WTC11 (cell line): ENCODE measurements around the gene KRT5. TPM values are rescaled to one million over a fixed set of nuclear protein-coding genes. Genes with fewer than 3 reads are reported as not detected.

Experiments
- ATAC-seq: fragments of 200-7000 bp; cut with Tn5 transposase; 2 replicates; pipeline ENCODE4 v1.10.0; 2021; ENCODE audit warnings: mild to moderate bottlenecking, moderate library complexity
- CTCF ChIA-PET: fragments of 300-600 bp; sonication (Branson Sonifier 250); formaldehyde crosslinking; loops from one replicate; lab custom pipeline; 2021; ENCODE audit warnings: antibody characterized with exemption; lab: Charles Lee
- POLR2A ChIA-PET: fragments of 350-600 bp; sonication (Branson Sonifier 250); formaldehyde crosslinking; loops from one replicate; lab custom pipeline; 2021; ENCODE audit warnings: antibody characterized with exemption; lab: Charles Lee
- DNase-seq: peaks from one replicate; pipeline ENCODE4 v3.0.0; 2021; ENCODE audit warnings: low spot score
- H3K27ac Mint-ChIP-seq: 2 replicates; pipeline ENCODE4 v1.8.0; 2021; ENCODE audit warnings: mixed read lengths
- H3K27me3 Mint-ChIP-seq: 2 replicates; pipeline ENCODE4 v1.8.0; 2021; ENCODE audit warnings: low read depth, mild to moderate bottlenecking, moderate library complexity, mixed read lengths
- H3K36me3 Mint-ChIP-seq: 2 replicates; pipeline ENCODE4 v1.8.0; 2021; ENCODE audit warnings: mixed read lengths
- H3K4me1 Mint-ChIP-seq: 2 replicates; pipeline ENCODE4 v1.8.0; 2022; ENCODE audit warnings: mixed read lengths
- H3K4me3 Mint-ChIP-seq: 2 replicates; pipeline ENCODE4 v1.8.0; 2021; ENCODE audit warnings: mild to moderate bottlenecking, moderate library complexity, mixed read lengths
- H3K9me3 Mint-ChIP-seq: 2 replicates; pipeline ENCODE4 v1.8.0; 2021; ENCODE audit warnings: mixed read lengths
- AR ChIP-seq: fragments of 250-450 bp; sonication (Bioruptor Pico); IDR thresholded peaks from 2 replicates; pipeline ENCODE4 v1.9.0; 2021; ENCODE audit warnings: mild to moderate bottlenecking
- ATF1 ChIP-seq: sonication (generic); formaldehyde crosslinking; IDR thresholded peaks from 2 replicates; pipeline ENCODE4 v1.8.1; 2023; ENCODE audit warnings: mild to moderate bottlenecking, moderate library complexity, missing genetic modification reagents
- CBFB ChIP-seq: sonication (generic); formaldehyde crosslinking; IDR thresholded peaks from 2 replicates; pipeline ENCODE4 v1.8.1; 2022; ENCODE audit warnings: mild to moderate bottlenecking, low read depth, missing genetic modification reagents
- GABPB1 ChIP-seq: sonication (generic); formaldehyde crosslinking; IDR thresholded peaks from 2 replicates; pipeline ENCODE4 v1.8.1; 2023; ENCODE audit warnings: mild to moderate bottlenecking, missing genetic modification reagents
- IRF2 ChIP-seq: sonication (generic); formaldehyde crosslinking; IDR thresholded peaks from 2 replicates; pipeline ENCODE4 v1.8.0; 2022; ENCODE audit warnings: low read depth, missing genetic modification reagents, borderline replicate concordance
- NFYB ChIP-seq: sonication (generic); formaldehyde crosslinking; conservative IDR thresholded peaks from 2 replicates; pipeline ENCODE4 v1.8.0; 2022; ENCODE audit warnings: low read depth, missing genetic modification reagents
- NR1H2 ChIP-seq: sonication (generic); formaldehyde crosslinking; IDR thresholded peaks from 2 replicates; pipeline ENCODE4 v1.9.0; 2021; ENCODE audit warnings: mild to moderate bottlenecking, moderate library complexity, missing genetic modification reagents
- PREB ChIP-seq: sonication (generic); formaldehyde crosslinking; IDR thresholded peaks from 2 replicates; pipeline ENCODE4 v1.8.1; 2022; ENCODE audit warnings: mild to moderate bottlenecking, missing genetic modification reagents, moderate library complexity, borderline replicate concordance
- PRRX2 ChIP-seq: fragments of 250-450 bp; sonication (Bioruptor Pico); IDR thresholded peaks from 2 replicates; pipeline ENCODE4 v1.8.0; 2021; ENCODE audit warnings: mild to moderate bottlenecking
- TEAD1 ChIP-seq: sonication (generic); formaldehyde crosslinking; IDR thresholded peaks from 2 replicates; pipeline ENCODE4 v1.8.0; 2022; ENCODE audit warnings: mild to moderate bottlenecking, missing genetic modification reagents
- TP53 ChIP-seq: sonication (generic); formaldehyde crosslinking; IDR thresholded peaks from 2 replicates; pipeline ENCODE4 v1.8.1; 2023; ENCODE audit warnings: mild to moderate bottlenecking, missing genetic modification reagents
- ZNF425 ChIP-seq: fragments of 250-450 bp; sonication (Bioruptor Pico); conservative IDR thresholded peaks from 2 replicates; pipeline ENCODE4 v1.9.0; 2021; ENCODE audit warnings: mild to moderate bottlenecking
- ZNF671 ChIP-seq: fragments of 250-450 bp; sonication (Bioruptor Pico); IDR thresholded peaks from 2 replicates; pipeline ENCODE4 v1.8.0; 2021; ENCODE audit warnings: mild to moderate bottlenecking
- ZSCAN18 ChIP-seq: fragments of 250-450 bp; sonication (Bioruptor Pico); IDR thresholded peaks from 2 replicates; pipeline ENCODE4 v2.1.2; 2022; ENCODE audit warnings: mild to moderate bottlenecking, moderate library complexity
- total RNA-seq: library from RNA; stranded (reverse); gene quantifications from 3 replicates; pipeline ENCODE4 v1.2.3, GENCODE V29; 2021
- TF ChIP-seq, protein P1 (sequence below): sonication (generic); formaldehyde crosslinking; IDR thresholded peaks from 2 replicates; pipeline ENCODE4 v1.8.0; 2023; ENCODE audit warnings: missing genetic modification reagents, mild to moderate bottlenecking, borderline replicate concordance
- TF ChIP-seq, protein P2 (sequence below): fragments of 250-450 bp; sonication (Bioruptor Pico); IDR thresholded peaks from 2 replicates; pipeline ENCODE4 v1.8.0; 2021; ENCODE audit warnings: mild to moderate bottlenecking
- TF ChIP-seq, protein P3 (sequence below): sonication (generic); formaldehyde crosslinking; IDR thresholded peaks from 2 replicates; pipeline ENCODE4 v1.8.1; 2023; ENCODE audit warnings: mild to moderate bottlenecking, missing genetic modification reagents
- TF ChIP-seq, protein P4 (sequence below): sonication (generic); formaldehyde crosslinking; IDR thresholded peaks from 2 replicates; pipeline ENCODE4 v1.8.1; 2023; ENCODE audit warnings: mild to moderate bottlenecking, moderate library complexity, missing genetic modification reagents

The KRT5 gene
- total RNA-seq, 1 experiment from 2014 or later, result not detected

- Mint-ChIP-seq H3K27ac (no peak overlapping the region), H3K4me1 (no peaks in the 10 kb centered on the region), H3K27me3 (peaks cover 2% of the 10 kb centered on the region; the same call in 1 of the 2 replicates), H3K4me3 (no peak overlapping the region), H3K9me3 (no peaks in the 10 kb centered on the region), H3K36me3 (no peaks in the 10 kb centered on the region)
- ATAC-seq, result no peak
- CTCF ChIA-PET, result interaction anchor here (0.6 kb wide), 1 partner anchor 432 kb away, joined by 4 read pairs; no protein-coding TSS in a partner anchor
- no peak for TF ChIP-seq ZNF671 (CRISPR knock-in tag)
- TF ChIP-seq ATF1 (CRISPR knock-in tag), result no peak
- TF ChIP-seq, protein P1, sequence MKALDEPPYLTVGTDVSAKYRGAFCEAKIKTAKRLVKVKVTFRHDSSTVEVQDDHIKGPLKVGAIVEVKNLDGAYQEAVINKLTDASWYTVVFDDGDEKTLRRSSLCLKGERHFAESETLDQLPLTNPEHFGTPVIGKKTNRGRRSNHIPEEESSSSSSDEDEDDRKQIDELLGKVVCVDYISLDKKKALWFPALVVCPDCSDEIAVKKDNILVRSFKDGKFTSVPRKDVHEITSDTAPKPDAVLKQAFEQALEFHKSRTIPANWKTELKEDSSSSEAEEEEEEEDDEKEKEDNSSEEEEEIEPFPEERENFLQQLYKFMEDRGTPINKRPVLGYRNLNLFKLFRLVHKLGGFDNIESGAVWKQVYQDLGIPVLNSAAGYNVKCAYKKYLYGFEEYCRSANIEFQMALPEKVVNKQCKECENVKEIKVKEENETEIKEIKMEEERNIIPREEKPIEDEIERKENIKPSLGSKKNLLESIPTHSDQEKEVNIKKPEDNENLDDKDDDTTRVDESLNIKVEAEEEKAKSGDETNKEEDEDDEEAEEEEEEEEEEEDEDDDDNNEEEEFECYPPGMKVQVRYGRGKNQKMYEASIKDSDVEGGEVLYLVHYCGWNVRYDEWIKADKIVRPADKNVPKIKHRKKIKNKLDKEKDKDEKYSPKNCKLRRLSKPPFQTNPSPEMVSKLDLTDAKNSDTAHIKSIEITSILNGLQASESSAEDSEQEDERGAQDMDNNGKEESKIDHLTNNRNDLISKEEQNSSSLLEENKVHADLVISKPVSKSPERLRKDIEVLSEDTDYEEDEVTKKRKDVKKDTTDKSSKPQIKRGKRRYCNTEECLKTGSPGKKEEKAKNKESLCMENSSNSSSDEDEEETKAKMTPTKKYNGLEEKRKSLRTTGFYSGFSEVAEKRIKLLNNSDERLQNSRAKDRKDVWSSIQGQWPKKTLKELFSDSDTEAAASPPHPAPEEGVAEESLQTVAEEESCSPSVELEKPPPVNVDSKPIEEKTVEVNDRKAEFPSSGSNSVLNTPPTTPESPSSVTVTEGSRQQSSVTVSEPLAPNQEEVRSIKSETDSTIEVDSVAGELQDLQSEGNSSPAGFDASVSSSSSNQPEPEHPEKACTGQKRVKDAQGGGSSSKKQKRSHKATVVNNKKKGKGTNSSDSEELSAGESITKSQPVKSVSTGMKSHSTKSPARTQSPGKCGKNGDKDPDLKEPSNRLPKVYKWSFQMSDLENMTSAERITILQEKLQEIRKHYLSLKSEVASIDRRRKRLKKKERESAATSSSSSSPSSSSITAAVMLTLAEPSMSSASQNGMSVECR (CRISPR knock-in tag), result no peak
- TF ChIP-seq TEAD1, result no peak
- no peak for TF ChIP-seq AR
- no peak for TF ChIP-seq NR1H2 (CRISPR knock-in tag)
- TF ChIP-seq IRF2 (CRISPR knock-in tag), result no peak
- no peak for TF ChIP-seq PRRX2 (CRISPR knock-in tag)
- no peak for TF ChIP-seq GABPB1 (CRISPR knock-in tag)
- DNase-seq, result no peak
- POLR2A ChIA-PET, result no interaction called here
These were observed 37.3 kb upstream of the KRT5 start for GRCh38 chr12:52557476-52557875.

DNA sequence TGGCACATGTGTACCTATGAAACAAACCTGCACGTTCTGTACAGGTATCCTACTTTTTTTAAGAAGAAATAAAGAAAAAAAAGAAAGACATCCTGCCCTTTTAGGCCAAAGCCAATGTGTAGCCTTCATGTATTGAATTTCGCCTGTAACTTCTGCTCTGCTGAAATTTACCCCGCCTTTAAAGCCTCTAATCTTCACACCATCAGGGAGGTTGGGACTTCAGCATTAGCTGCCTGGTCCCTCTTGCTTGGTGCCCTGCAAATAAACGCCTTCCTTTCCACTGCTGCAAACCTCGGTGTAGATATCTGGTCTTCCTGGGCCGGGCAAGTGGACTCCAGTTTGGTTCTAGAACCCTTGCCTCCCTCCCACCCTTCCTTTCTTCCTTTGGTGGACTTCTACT, 35.4 kb upstream of the KRT5 start:
- H3K9me3 Mint-ChIP-seq, result no peaks in the 10 kb centered on the region
- no peak for DNase-seq
- H3K36me3 Mint-ChIP-seq, result no peaks in the 10 kb centered on the region
- no peak overlapping the region for H3K27ac Mint-ChIP-seq
- H3K4me3 Mint-ChIP-seq, result no peak overlapping the region
- ChIA-PET POLR2A (no interaction called here), CTCF (interaction anchor here (0.6 kb wide), 1 partner anchor 9 kb away, joined by 3 read pairs; no protein-coding TSS in a partner anchor)
- peaks cover 2% of the 10 kb centered on the region; the same call in 1 of the 2 replicates for H3K27me3 Mint-ChIP-seq
- H3K4me1 Mint-ChIP-seq, result no peaks in the 10 kb centered on the region
- ATAC-seq, result no peak
- TF ChIP-seq, protein P2, sequence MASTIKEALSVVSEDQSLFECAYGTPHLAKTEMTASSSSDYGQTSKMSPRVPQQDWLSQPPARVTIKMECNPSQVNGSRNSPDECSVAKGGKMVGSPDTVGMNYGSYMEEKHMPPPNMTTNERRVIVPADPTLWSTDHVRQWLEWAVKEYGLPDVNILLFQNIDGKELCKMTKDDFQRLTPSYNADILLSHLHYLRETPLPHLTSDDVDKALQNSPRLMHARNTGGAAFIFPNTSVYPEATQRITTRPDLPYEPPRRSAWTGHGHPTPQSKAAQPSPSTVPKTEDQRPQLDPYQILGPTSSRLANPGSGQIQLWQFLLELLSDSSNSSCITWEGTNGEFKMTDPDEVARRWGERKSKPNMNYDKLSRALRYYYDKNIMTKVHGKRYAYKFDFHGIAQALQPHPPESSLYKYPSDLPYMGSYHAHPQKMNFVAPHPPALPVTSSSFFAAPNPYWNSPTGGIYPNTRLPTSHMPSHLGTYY (CRISPR knock-in tag), result no peak
- TF ChIP-seq CBFB (CRISPR knock-in tag), result no peak
- no peak for TF ChIP-seq ZNF425
- no peak for TF ChIP-seq PREB (CRISPR knock-in tag)
- TF ChIP-seq IRF2 (CRISPR knock-in tag), result no peak
- no peak for TF ChIP-seq TP53 (CRISPR knock-in tag)
- no peak for TF ChIP-seq ZSCAN18
- no peak for TF ChIP-seq NFYB (CRISPR knock-in tag)
- TF ChIP-seq, protein P3, sequence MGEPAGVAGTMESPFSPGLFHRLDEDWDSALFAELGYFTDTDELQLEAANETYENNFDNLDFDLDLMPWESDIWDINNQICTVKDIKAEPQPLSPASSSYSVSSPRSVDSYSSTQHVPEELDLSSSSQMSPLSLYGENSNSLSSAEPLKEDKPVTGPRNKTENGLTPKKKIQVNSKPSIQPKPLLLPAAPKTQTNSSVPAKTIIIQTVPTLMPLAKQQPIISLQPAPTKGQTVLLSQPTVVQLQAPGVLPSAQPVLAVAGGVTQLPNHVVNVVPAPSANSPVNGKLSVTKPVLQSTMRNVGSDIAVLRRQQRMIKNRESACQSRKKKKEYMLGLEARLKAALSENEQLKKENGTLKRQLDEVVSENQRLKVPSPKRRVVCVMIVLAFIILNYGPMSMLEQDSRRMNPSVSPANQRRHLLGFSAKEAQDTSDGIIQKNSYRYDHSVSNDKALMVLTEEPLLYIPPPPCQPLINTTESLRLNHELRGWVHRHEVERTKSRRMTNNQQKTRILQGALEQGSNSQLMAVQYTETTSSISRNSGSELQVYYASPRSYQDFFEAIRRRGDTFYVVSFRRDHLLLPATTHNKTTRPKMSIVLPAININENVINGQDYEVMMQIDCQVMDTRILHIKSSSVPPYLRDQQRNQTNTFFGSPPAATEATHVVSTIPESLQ (CRISPR knock-in tag), result no peak
- TF ChIP-seq, protein P4, sequence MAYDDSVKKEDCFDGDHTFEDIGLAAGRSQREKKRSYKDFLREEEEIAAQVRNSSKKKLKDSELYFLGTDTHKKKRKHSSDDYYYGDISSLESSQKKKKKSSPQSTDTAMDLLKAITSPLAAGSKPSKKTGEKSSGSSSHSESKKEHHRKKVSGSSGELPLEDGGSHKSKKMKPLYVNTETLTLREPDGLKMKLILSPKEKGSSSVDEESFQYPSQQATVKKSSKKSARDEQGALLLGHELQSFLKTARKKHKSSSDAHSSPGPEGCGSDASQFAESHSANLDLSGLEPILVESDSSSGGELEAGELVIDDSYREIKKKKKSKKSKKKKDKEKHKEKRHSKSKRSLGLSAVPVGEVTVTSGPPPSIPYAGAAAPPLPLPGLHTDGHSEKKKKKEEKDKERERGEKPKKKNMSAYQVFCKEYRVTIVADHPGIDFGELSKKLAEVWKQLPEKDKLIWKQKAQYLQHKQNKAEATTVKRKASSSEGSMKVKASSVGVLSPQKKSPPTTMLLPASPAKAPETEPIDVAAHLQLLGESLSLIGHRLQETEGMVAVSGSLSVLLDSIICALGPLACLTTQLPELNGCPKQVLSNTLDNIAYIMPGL, result no peak
